ENCODE measurements around the gene MOB2. TPM values are rescaled to one million over a fixed set of nuclear protein-coding genes. Genes with fewer than 3 reads are reported as not detected.

The MOB2 gene
- total RNA-seq, 1 donor from 2014 or later = 50.4 TPM

- ATAC-seq (peak in 1 of 2 donors; percentile 2), DNase-seq (peak; percentile 38)
- no peak for TF ChIP-seq CTCF (IDR thresholded peaks at IDR 0.05)
- Histone ChIP-seq H3K4me1 (peaks cover 73% of the 10 kb centered on the region), H3K36me3 (peaks cover 19% of the 10 kb centered on the region), H3K27ac (peak overlapping the region; percentile 41), H3K4me3 (peak overlapping the region; percentile 39), H3K9me3 (no peaks in the 10 kb centered on the region), H3K27me3 (ENCODE audit: low read depth) (no peaks in the 10 kb centered on the region)
- intact Hi-C loops (cut with DNase I) = no loop called here
Measured at GRCh38 chr11:1485504-1485885, 1.1 kb downstream of the MOB2 start.

GRCh38 chr11:1484695-1485503, 1.7 kb downstream of the MOB2 start:
- no peak for TF ChIP-seq CTCF (IDR thresholded peaks at IDR 0.05)
- no peaks in the 10 kb centered on the region for H3K27me3 ChIP-seq (ENCODE audit: low read depth)
- ATAC-seq (no peak), DNase-seq (peak; percentile 34)
- no peak overlapping the region for H3K27ac ChIP-seq
- H3K4me1 ChIP-seq = peaks cover 73% of the 10 kb centered on the region
- intact Hi-C loops (cut with DNase I) = no loop called here
- peaks cover 25% of the 10 kb centered on the region for H3K36me3 ChIP-seq
- no peak overlapping the region for H3K4me3 ChIP-seq
- no peaks in the 10 kb centered on the region for H3K9me3 ChIP-seq

GRCh38 chr11:1484061-1484671, 2.4 kb downstream of the MOB2 start:
- no peaks in the 10 kb centered on the region for H3K27me3 ChIP-seq (ENCODE audit: low read depth)
- no peak for ATAC-seq
- H3K4me3 ChIP-seq = no peak overlapping the region
- no peaks in the 10 kb centered on the region for H3K9me3 ChIP-seq
- H3K27ac ChIP-seq = peak overlapping the region; percentile 46
- intact Hi-C loops (cut with DNase I) = no loop called here
- peak; percentile 32 for DNase-seq
- peaks cover 33% of the 10 kb centered on the region for H3K36me3 ChIP-seq
- peaks cover 73% of the 10 kb centered on the region for H3K4me1 ChIP-seq
- no peak for TF ChIP-seq CTCF (IDR thresholded peaks at IDR 0.05)

- intact Hi-C loops (cut with DNase I) = no loop called here
- DNase-seq = peak; percentile 23
- Histone ChIP-seq H3K9me3 (no peaks in the 10 kb centered on the region), H3K4me3 (no peak overlapping the region), H3K36me3 (peaks cover 39% of the 10 kb centered on the region), H3K4me1 (peaks cover 68% of the 10 kb centered on the region), H3K27me3 (ENCODE audit: low read depth) (no peaks in the 10 kb centered on the region), H3K27ac (peak overlapping the region; percentile 46)
- TF ChIP-seq CTCF (IDR thresholded peaks at IDR 0.05) = no peak
- ATAC-seq = no peak
Measured at GRCh38 chr11:1483445-1483961, 3.1 kb downstream of the MOB2 start.

GRCh38 chr11:1482581-1483444, 3.8 kb downstream of the MOB2 start:
- Histone ChIP-seq H3K27me3 (ENCODE audit: low read depth) (no peaks in the 10 kb centered on the region), H3K9me3 (no peaks in the 10 kb centered on the region), H3K4me3 (no peak overlapping the region), H3K27ac (peak overlapping the region; percentile 46), H3K36me3 (peaks cover 46% of the 10 kb centered on the region), H3K4me1 (peaks cover 61% of the 10 kb centered on the region)
- ATAC-seq (peak; percentile 67 to 78), DNase-seq (peak; percentile 67)
- intact Hi-C loops (cut with DNase I) = no loop called here
- peak; percentile 8 for TF ChIP-seq CTCF (IDR thresholded peaks at IDR 0.05)

Measured in lower lobe of right lung (tissue), 2 donors.